GM21360 (cell line): ENCODE measurements around the gene MYL12B.

Experiments
- ATAC-seq: cut with Tn5 transposase; IDR thresholded peaks from one replicate; pipeline ENCODE4 v1.9.1; 2021; ENCODE audit warnings: mild to moderate bottlenecking, moderate library complexity; ENCODE audit not compliant: unreplicated experiment

Gene MYL12B

GRCh38 chr18:3234457-3234856 lies 27.5 kb upstream of the MYL12B start:
- ATAC-seq = no peak

DNA sequence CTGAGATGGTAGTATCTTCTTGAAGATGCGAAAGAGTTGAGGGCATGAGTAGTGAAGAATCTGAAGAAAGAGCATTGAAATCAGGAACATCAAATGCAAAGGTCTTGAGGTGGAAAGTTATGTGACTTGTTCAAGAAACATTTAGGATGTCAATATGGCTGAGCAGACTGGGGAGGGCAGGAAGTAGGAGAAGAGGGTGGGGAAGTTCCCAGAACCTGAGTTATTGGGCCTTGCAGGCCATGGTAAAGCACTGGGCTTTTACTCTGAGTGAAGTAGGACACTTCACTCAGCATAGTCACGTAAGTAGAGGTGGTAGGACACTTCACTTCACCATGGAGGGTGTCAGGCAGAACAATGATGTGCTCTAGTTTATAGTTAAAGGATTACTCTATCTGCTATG lies 26.1 kb upstream of the MYL12B start:
- no peak for ATAC-seq

GRCh38 chr18:3236470-3236869 lies 25.5 kb upstream of the MYL12B start:
- no peak for ATAC-seq

DNA sequence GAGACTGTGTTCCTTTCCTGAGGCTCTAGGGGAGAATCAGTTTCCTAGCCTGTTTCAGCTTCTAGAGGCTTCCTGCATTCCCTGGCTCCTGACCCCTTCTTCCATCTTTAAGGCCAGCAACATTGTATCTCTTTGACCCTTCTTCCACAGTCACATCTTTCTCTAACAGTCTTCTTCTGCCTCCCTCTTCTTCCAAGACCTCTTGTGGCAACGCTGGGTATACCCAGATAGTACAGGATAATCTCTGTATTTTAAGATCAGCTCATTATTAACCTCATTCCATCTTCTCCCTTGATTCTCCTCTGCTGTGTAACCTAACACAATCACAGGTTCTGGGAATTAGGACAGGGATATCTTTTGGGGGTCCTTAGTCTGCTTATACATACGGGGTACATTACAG lies 23.2 kb upstream of the MYL12B start:
- ATAC-seq = no peak

DNA sequence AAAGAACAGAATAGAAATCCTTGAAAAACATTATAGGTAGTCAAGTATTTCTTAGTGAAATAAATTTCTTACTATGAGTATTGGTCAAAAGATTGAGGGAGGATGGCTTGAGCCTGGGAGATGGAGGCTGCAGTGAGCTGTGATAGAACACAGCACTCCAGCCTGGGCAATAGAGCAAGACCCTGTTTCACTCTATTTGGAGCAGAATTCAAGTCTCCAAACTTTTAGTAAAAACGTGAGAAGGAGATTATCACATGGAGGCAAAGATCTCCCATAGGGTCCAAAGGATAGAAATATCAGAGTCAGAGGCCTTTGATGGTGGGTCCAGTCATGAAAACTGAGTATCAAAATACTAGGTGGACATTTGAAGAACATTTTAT lies 16.8 kb upstream of the MYL12B start:
- ATAC-seq = no peak

- peak; percentile 42 for ATAC-seq
These were observed 15.9 kb upstream of the MYL12B start for GRCh38 chr18:3245853-3246634.

- ATAC-seq = peak; percentile 0
These were observed 15.2 kb upstream of the MYL12B start for GRCh38 chr18:3246635-3247239.

- ATAC-seq = peak; percentile 80
These were observed 14.5 kb upstream of the MYL12B start, which contains the start of gene MYL12A for GRCh38 chr18:3247240-3248061. Gene MYL12A (plus strand): TSS chr18:3247801. CDS start chr18:3253248, 5,447 bp downstream.

DNA sequence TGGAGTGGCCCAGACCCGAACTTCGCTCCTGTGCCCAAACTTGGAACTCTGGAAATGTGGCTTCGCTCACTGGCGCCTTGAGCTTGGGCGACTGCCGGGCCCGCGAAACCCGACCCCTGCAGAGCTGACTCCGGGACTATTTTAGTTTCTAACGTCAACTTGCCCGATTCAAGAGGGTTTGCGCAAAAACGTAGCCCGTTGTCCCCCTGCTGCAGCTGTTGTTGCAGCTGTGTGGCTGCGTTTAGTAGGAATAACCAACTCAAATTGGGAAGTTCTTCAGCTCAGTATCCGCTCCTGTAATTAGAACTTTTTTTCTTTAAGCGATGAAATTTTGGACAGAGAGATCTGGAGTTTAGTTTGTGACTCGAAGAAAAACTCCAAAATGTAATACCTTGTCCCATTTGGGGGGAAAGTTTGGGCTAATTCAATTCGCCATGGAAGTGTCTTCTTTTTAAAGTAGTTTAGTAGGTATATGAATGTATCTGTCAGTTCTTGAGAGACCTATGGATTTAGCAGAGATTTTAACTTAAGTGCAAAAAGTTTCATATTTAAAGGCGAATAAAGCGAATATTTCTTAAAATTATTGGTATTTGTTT lies 13.8 kb upstream of the MYL12B start:
- peak; percentile 4 for ATAC-seq

DNA sequence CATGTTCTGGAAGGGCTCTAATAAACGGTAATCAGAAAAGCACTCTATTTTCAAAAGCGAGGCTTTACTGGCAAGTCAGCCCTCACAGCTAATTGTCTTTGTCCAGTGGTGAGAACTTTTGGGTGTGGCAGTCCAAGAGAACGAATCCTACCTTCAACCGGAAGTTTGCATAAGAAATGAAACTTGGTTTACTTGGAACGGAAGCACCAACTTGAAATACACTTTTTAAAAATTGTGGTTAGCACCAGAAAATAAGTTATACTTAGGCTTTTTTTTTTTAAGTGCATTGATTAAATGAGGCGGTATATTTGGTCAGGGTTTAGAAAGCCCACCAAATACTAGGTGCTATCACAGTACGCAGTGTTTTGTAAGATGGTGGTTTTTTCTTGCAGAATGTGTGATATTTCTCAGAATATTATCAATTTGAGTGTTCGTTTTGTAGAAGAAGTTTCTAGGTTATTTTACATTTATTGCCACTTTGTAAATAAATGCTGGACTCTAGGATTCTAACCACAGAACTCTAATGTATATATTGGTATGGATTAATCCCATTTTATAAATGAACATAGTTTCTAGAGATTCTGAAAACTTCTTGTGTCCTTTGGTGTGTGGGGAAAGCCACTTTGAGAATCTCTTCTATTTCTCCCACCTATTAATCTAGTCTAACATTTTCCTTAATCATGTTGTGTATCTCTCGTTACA lies 13.1 kb upstream of the MYL12B start:
- ATAC-seq = no peak

- no peak for ATAC-seq
These were observed 11.5 kb upstream of the MYL12B start for GRCh38 chr18:3250237-3251107.

DNA sequence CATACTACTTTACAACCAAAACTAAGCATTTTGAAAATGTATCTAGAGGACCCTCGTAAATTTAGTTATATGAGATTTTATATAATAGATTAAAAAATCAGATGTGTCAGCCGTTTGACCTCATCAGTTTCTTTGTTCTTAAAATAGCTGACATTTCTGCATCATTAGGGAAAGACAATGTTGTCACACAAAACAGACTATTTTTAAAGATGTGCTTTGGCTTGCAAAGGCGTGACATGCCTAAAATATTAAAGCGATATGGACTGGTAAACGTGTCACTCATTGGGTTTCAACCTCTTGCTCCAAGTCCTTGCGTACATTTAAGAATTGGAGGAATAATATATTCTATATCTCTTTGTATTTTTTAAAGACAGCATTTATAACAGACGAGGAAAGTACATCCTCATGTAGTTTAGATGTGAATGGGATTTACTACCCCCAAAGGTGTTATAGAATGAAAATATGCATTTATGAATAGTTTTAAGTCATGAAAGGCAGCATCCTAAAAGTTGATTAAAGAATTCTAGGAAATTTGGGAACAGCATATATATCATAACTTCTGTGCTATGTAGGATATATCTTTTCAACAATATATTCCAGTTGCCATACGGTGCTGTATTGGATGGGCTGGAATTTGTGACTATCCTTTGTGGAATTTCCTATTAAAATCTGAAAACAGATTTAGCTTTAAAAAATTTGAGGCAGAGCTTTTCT lies 10.5 kb upstream of the MYL12B start:
- no peak for ATAC-seq

DNA sequence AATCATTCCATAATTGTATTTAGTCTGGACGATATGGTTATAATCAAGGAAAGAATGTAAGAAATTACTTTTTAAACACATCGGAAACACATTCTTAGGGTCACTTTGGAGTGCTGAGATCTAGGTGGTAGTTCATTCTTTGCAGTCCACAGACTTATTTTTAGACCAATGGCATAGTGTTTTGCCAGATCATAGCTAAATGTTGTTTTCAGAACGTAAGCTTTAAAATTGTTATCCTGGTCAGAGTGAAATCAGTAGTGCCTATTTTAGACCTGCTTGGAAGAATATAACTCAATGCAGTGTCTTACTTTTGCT lies 10.0 kb upstream of the MYL12B start:
- ATAC-seq = no peak

- no peak for ATAC-seq
These were observed 9.1 kb upstream of the MYL12B start for GRCh38 chr18:3252843-3253242.

DNA sequence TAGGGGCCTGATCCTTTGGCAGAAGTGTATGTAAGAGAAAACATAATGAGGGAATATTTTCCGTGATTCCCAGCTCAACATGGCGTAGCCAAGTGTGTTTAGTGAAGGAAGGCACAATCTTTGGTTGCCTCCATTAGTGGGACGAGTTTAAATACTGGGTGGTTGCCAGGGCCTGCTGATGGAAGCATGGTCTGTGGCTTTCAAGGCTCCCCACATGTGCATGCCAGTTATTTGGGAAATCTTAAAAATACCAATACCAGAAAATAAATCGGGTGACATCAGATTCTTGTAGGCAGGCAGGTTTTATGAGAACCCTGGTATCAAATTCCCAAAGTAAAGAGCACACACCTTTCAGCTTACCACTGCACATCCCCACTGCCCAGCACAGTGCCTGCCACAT lies 7.2 kb upstream of the MYL12B start:
- ATAC-seq = no peak

GRCh38 chr18:3255611-3256165 lies 6.2 kb upstream of the MYL12B start:
- ATAC-seq = no peak

DNA sequence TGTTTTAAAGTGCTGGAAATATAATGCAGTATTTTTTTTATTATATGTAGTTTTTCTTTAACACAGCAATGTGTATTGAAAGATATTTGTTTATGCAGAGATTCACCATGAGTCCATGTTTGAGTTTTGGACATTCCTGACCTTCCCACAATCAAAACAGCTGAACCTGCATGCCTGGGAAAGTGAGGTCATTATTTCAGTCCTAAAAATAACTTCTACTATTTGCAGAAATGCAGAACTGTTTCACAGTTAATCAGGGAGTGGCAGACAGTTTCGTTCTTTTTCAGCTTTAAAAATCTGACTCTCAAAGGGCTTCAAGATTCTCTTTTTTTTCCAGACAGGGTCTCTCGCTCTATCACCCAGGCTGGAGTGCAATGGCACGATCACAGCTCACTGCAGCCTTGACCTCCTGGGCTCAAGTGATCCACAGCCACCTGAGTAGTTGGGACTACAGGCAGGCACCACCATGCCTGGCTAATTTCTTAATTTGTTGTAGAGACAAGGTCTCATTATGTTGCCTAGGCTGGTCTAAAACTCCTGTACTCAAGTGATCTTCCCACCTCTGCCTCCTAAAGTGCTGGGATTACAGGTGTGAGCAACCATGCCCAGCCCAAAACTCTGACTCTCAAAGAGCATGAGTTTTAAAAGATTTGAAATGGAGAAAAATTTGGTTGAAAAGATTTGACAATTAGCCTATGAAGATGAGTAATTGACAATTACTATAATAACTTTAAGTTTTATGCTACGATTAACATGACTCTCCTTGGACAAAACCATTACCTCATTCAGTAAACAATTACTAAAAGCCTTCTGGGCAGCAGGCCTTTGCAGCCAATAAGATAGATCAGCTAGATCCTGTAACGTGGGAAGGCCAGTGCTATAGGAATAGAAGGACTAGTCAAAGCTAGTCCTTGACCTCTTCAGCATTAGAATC lies 5.0 kb upstream of the MYL12B start:
- no peak for ATAC-seq

- no peak for ATAC-seq
These were observed 4.3 kb upstream of the MYL12B start for GRCh38 chr18:3257627-3258120.
